K562 (cell line): ENCODE data around the gene PLEKHF1. TPM values are rescaled to one million over a fixed set of nuclear protein-coding genes. Genes with fewer than 3 reads are reported as not detected.

ENCODE experiments used
- ATAC-seq: fragments of 200-7000 bp; cut with Tn5 transposase; 3 replicates; pipeline ENCODE4 v1.9.1; 2020; ENCODE audit warnings: moderate library complexity
- BruUV-seq: library from RNA; stranded (reverse); fragments of 400-500 nt; replicated peaks from 2 replicates; lab custom pipeline; 2021; lab: Mats Ljungman, UMichigan
- CTCF ChIA-PET: fragments of 300-600 bp; formaldehyde crosslinking; extraction: SDS; loops from one replicate; lab custom pipeline; 2021; ENCODE audit warnings: low intra/inter-chr PET ratio; lab: Yijun Ruan, JAX
- POLR2A ChIA-PET: fragments of 300-600, 350-650 bp; sonication (Branson Sonifier 250); formaldehyde crosslinking; extraction: SDS; loops from one replicate; lab custom pipeline; 2021; ENCODE audit warnings: antibody characterized with exemption, inconsistent platforms; lab: Yijun Ruan, JAX
- DNase-seq, 4 experiments: peaks; one replicate each; pipeline versions ENCODE4 v3.0.0 to v3.0.0-alpha.2; 2011 to 2018; ENCODE audit warnings: low spot score in 3 of 4, mixed read lengths in 3 of 4; ENCODE audit errors: extremely low read depth in 1 of 4
- FAIRE-seq: peaks from 2 replicates; lab custom pipeline; 2011; peaks lifted over from hg19 to GRCh38; lab: Jason Lieb, UNC
- H2AFZ ChIP-seq: 2 replicates; pipeline ENCODE4 v1.6.0; 2011; ENCODE audit warnings: low read depth, low read length, control low read depth, inconsistent platforms
- H3K27ac ChIP-seq: fragments of 200-600 bp; 3 replicates; pipeline ENCODE4 v1.8.0; 2011; ENCODE audit warnings: low read depth, mild to moderate bottlenecking, control low read depth, inconsistent platforms, low read length, moderate library complexity, mixed read lengths; ENCODE audit errors: extremely low read depth
- H3K27me3 ChIP-seq, 2 experiments: fragments of 300-600 bp in 1 of 2; 2 replicates in 1 of 2; 3 replicates in 1 of 2; pipeline versions ENCODE4 v1.6.0 to v1.8.0; 2011; ENCODE audit warnings: inconsistent platforms in 2 of 2, low read length in 2 of 2, mild to moderate bottlenecking in 1 of 2, mixed read lengths in 1 of 2, moderate library complexity in 1 of 2; ENCODE audit not compliant: control insufficient read depth in 2 of 2, insufficient read depth in 2 of 2
- H3K36me3 ChIP-seq: fragments of 300-600 bp; 3 replicates; pipeline ENCODE4 v1.8.0; 2011; ENCODE audit warnings: mild to moderate bottlenecking, low read length, inconsistent platforms; ENCODE audit not compliant: control insufficient read depth, insufficient read depth
- H3K4me1 ChIP-seq, 2 experiments: fragments of 200-600 bp in 1 of 2; replicated peaks in 1 of 2; 2 replicates in 1 of 2; 3 replicates in 1 of 2; pipeline versions ENCODE4 v1.5.1 to v1.8.0; 2011; ENCODE audit warnings: inconsistent platforms in 2 of 2, low read length in 2 of 2, mild to moderate bottlenecking in 1 of 2, mixed read lengths in 1 of 2, moderate library complexity in 1 of 2; ENCODE audit not compliant: control insufficient read depth in 2 of 2, insufficient read depth in 2 of 2
- H3K4me2 ChIP-seq: 2 replicates; pipeline ENCODE4 v1.6.1; 2011; ENCODE audit warnings: low read length, control low read depth, inconsistent platforms, mixed read lengths; ENCODE audit not compliant: insufficient read depth
- H3K4me3 ChIP-seq: fragments of 200-600 bp; sonication (generic), shearing (Covaris generic); 2 replicates; pipeline ENCODE4 v1.5.1; 2016; ENCODE audit warnings: control low read depth, inconsistent platforms
- H3K79me2 ChIP-seq: fragments of 200-600 bp; 3 replicates; pipeline ENCODE4 v1.8.0; 2011; ENCODE audit warnings: low read length, inconsistent platforms; ENCODE audit not compliant: control insufficient read depth, insufficient read depth
- H3K9ac ChIP-seq, 2 experiments: 2 replicates each; pipeline versions ENCODE4 v1.6.0 to v1.6.1; 2011; ENCODE audit warnings: low read depth in 2 of 2, low read length in 2 of 2, control low read depth in 1 of 2, inconsistent platforms in 1 of 2, mild to moderate bottlenecking in 1 of 2, mixed read lengths in 1 of 2; ENCODE audit not compliant: insufficient read depth in 1 of 2
- H3K9me1 ChIP-seq: one replicate; pipeline ENCODE4 v1.6.0; 2011; ENCODE audit warnings: inconsistent platforms, mild to moderate bottlenecking, low read length, moderate library complexity; ENCODE audit not compliant: control insufficient read depth, insufficient read depth
- H3K9me3 ChIP-seq: replicated peaks from 2 replicates; pipeline ENCODE4 v1.5.1; 2011; ENCODE audit warnings: low read depth, low read length, inconsistent platforms; ENCODE audit not compliant: control insufficient read depth, insufficient read depth
- H4K20me1 ChIP-seq: replicated peaks from 2 replicates; pipeline ENCODE4 v1.6.1; 2011; ENCODE audit warnings: low read length, inconsistent platforms, mixed read lengths; ENCODE audit not compliant: control insufficient read depth, insufficient read depth
- CCNT2 ChIP-seq: IDR thresholded peaks from 2 replicates; pipeline ENCODE4 v1.6.1; 2011; ENCODE audit warnings: borderline replicate concordance, low read depth, mild to moderate bottlenecking, moderate library complexity, mixed read lengths, low read length; ENCODE audit not compliant: insufficient read length; ENCODE audit errors: extremely low read depth
- ETS1 ChIP-seq: conservative IDR thresholded peaks from 2 replicates; pipeline ENCODE4 v1.6.1; 2011; ENCODE audit warnings: low read depth, mild to moderate bottlenecking, low read length; ENCODE audit not compliant: control insufficient read depth
- NCOA6 ChIP-seq: fragments of 450-650 bp; IDR thresholded peaks from 2 replicates; pipeline ENCODE4 v1.6.1; 2017; ENCODE audit warnings: mild to moderate bottlenecking
- PCBP2 ChIP-seq: fragments of 200-400 bp; formaldehyde crosslinking; IDR thresholded peaks from 2 replicates; pipeline ENCODE4 v1.6.1; 2018; ENCODE audit warnings: low read length, low read depth, mild to moderate bottlenecking, moderate library complexity; ENCODE audit not compliant: poor library complexity, severe bottlenecking
- PHB ChIP-seq: fragments of 250-450 bp; sonication (Bioruptor Pico); IDR thresholded peaks from 2 replicates; pipeline ENCODE4 v1.5.0; 2021
- PKNOX1 ChIP-seq: fragments of 450-650 bp; IDR thresholded peaks from 2 replicates; pipeline ENCODE4 v1.6.1; 2016
- RBM15 ChIP-seq: fragments of 200-400 bp; formaldehyde crosslinking; IDR thresholded peaks from 2 replicates; pipeline ENCODE4 v1.6.1; 2018; ENCODE audit warnings: mild to moderate bottlenecking, low read length, moderate library complexity; ENCODE audit not compliant: insufficient read depth
- TSC22D4 ChIP-seq: fragments of 450-650 bp; IDR thresholded peaks from 2 replicates; pipeline ENCODE4 v1.6.1; 2016; ENCODE audit warnings: missing genetic modification characterization, missing biosample characterization, control low read depth
- ZNF212 ChIP-seq: fragments of 450-650 bp; formaldehyde crosslinking; IDR thresholded peaks from 2 replicates; pipeline ENCODE4 v1.4.0; 2020; ENCODE audit warnings: mild to moderate bottlenecking
- ZNF311 ChIP-seq: fragments of 250-450 bp; sonication (Bioruptor Pico); IDR thresholded peaks from 2 replicates; pipeline ENCODE4 v1.4.0; 2020; ENCODE audit warnings: mild to moderate bottlenecking, moderate library complexity
- ZZZ3 ChIP-seq: fragments of 450-650 bp; IDR thresholded peaks from 2 replicates; pipeline ENCODE4 v1.6.1; 2016; ENCODE audit warnings: antibody characterized with exemption, mild to moderate bottlenecking, moderate library complexity
- WGBS: fragments of 100-300 bp; shearing (Covaris generic); methylation state at CpG from one replicate; pipeline ENCODE4 v1.1.6; 2016; ENCODE audit warnings: low coverage, mixed read lengths; ENCODE audit not compliant: insufficient coverage; ENCODE audit errors: missing lambda C conversion rate; 5-methylcytosine and 5-hydroxymethylcytosine counted together
- in situ Hi-C: fragments of 300-500 bp; cut with MboI; formaldehyde crosslinking; loops from 4 replicates; pipeline ENCODE4 v1.15.0; 2018; ENCODE audit warnings: inconsistent platforms, mixed read lengths
- intact Hi-C: fragments of 100-400 bp; cut with micrococcal nuclease; formaldehyde crosslinking; loops from 2 replicates; pipeline ENCODE4 v1.14.2; 2022
- polyA plus RNA-seq, 8 experiments: library from polyadenylated mRNA; depleted of rRNA in 4 of 8; stranded (reverse) in 5 of 8; unstranded in 3 of 8; fragments of >200 nt; fragmentation: Nextera tagmentation in 2 of 8; fragmentation: Illumina TruSeq in 1 of 8; extraction: Ambion mirVana in 2 of 8; extraction: Trizol in 1 of 8; gene quantifications; 2 replicates each; pipeline versions ENCODE4 v1.2.1 to v1.2.3, GENCODE V29; 2011 to 2014; ENCODE audit warnings: inconsistent platforms in 1 of 8, missing spikeins in 1 of 8
- total RNA-seq, 7 experiments: library from RNA; depleted of rRNA in 6 of 7; stranded (reverse); fragments of >200 nt in 6 of 7; fragmentation: Illumina TruSeq in 2 of 7; extraction: Trizol in 2 of 7; gene quantifications; 2 replicates each; pipeline versions ENCODE4 v1.2.1 to v1.2.3, GENCODE V29; 2011 to 2021; ENCODE audit warnings: low replicate concordance in 1 of 7

Gene PLEKHF1
- total and polyA plus RNA-seq, 9 of the 15 experiments (the other 6 are each of a cell fraction or from before 2014, with no cell fraction given) = 0.07 to 13.4 (median 3.9) TPM; not detected in 1

GRCh38 chr19:29696565-29696846 is 31.2 kb downstream of the PLEKHF1 start:
- ATAC-seq (no peak), FAIRE-seq (no peak), DNase-seq (no peak)
- no peaks in the 10 kb centered on the region for H3K9me1 ChIP-seq
- no TSS peak for BruUV-seq
- intact Hi-C loops = no loop called here
- WGBS = 5% methylated on average over 2 of the region's 2 CpGs
- H3K27me3 ChIP-seq = no peaks in the 10 kb centered on the region
- no peaks in the 10 kb centered on the region for H4K20me1 ChIP-seq
- no peak overlapping the region for H3K4me2 ChIP-seq
- H3K9ac ChIP-seq = no peak overlapping the region
- H3K79me2 ChIP-seq = no peaks in the 10 kb centered on the region
- H3K27ac ChIP-seq = no peak overlapping the region
- in situ Hi-C loops = no loop called here
- H3K9me3 ChIP-seq = no peaks in the 10 kb centered on the region; the same call in 1 of the 2 replicates
- no peaks in the 10 kb centered on the region for H3K36me3 ChIP-seq
- CTCF ChIA-PET = no interaction called here
- peaks cover 0 to 6% of the 10 kb centered on the region in 2 experiments; a peak in 1 of 5 replicates for H3K4me1 ChIP-seq
- no peak overlapping the region for H3K4me3 ChIP-seq
- H2AFZ ChIP-seq = no peak overlapping the region
- TF ChIP-seq TSC22D4 (tag) = no peak
- TF ChIP-seq, all 486 proteins: peak for 0
- POLR2A ChIA-PET = no interaction called here

- ChIA-PET CTCF (no interaction called here), POLR2A (no interaction called here)
- Histone ChIP-seq H3K27ac (no peak overlapping the region), H3K79me2 (no peaks in the 10 kb centered on the region), H2AFZ (no peak overlapping the region), H3K9ac (no peak overlapping the region; a peak in 1 of 4 replicates), H3K36me3 (no peaks in the 10 kb centered on the region), H3K4me1 (peaks cover 0 to 14% of the 10 kb centered on the region in 2 experiments; a peak in 2 of 5 replicates), H3K27me3 (no peaks in the 10 kb centered on the region), H3K9me1 (no peaks in the 10 kb centered on the region), H4K20me1 (no peaks in the 10 kb centered on the region), H3K9me3 (no peaks in the 10 kb centered on the region; the same call in 1 of the 2 replicates), H3K4me2 (no peak overlapping the region), H3K4me3 (no peak overlapping the region)
- intact Hi-C loops (no loop called here), in situ Hi-C loops (no loop called here)
- no TSS peak for BruUV-seq
- WGBS = 37% methylated on average over 10 of the region's 10 CpGs
- DNase-seq = no peak
- no peak for FAIRE-seq
- no peak for ATAC-seq
- no peak for TF ChIP-seq ZZZ3
- TF ChIP-seq PHB (CRISPR knock-in tag) = no peak
- TF ChIP-seq PKNOX1 = no peak
- no peak for TF ChIP-seq ETS1
- no peak for TF ChIP-seq ZNF311 (CRISPR knock-in tag)
- no peak for TF ChIP-seq CCNT2
- no peak for TF ChIP-seq NCOA6
- TF ChIP-seq RBM15 = no peak
- no peak for TF ChIP-seq ZNF212
- TF ChIP-seq PCBP2 = no peak
- TF ChIP-seq, all 486 proteins: peak for 0
These were observed 32.4 kb downstream of the PLEKHF1 start for GRCh38 chr19:29697523-29698261.
